WI38 (cell line): ENCODE measurements around the gene PLEKHA5.

Experiments used
- H3K4me3 ChIP-seq: 2 replicates; pipeline ENCODE4 v1.5.1; 2011; ENCODE audit warnings: low read depth, mild to moderate bottlenecking, control low read depth, low read length
- CTCF ChIP-seq: IDR thresholded peaks from 2 replicates; pipeline ENCODE4 v1.5.1; 2012; ENCODE audit warnings: low read depth, mild to moderate bottlenecking, control low read depth, low read length

The PLEKHA5 gene

GRCh38 chr12:19288603-19289244 lies 159.2 kb downstream of the PLEKHA5 start:
- peak; percentile 19; the same call in 1 of the 2 replicates for TF ChIP-seq CTCF
- H3K4me3 ChIP-seq, result no peak overlapping the region

GRCh38 chr12:19298836-19299605 lies 169.5 kb downstream of the PLEKHA5 start:
- TF ChIP-seq CTCF, result no peak
- H3K4me3 ChIP-seq, result no peak overlapping the region

- no peak for TF ChIP-seq CTCF
- H3K4me3 ChIP-seq, result no peak overlapping the region
These were observed 170.2 kb downstream of the PLEKHA5 start for GRCh38 chr12:19299765-19300164.

- no peak for TF ChIP-seq CTCF
- no peak overlapping the region for H3K4me3 ChIP-seq
These were observed 171.7 kb downstream of the PLEKHA5 start for GRCh38 chr12:19301223-19301622.

GRCh38 chr12:19301688-19302087 lies 172.2 kb downstream of the PLEKHA5 start:
- H3K4me3 ChIP-seq, result no peak overlapping the region
- TF ChIP-seq CTCF, result no peak

- no peak for TF ChIP-seq CTCF
- no peak overlapping the region for H3K4me3 ChIP-seq
These were observed 172.6 kb downstream of the PLEKHA5 start for GRCh38 chr12:19302100-19302640.

- no peak overlapping the region for H3K4me3 ChIP-seq
- TF ChIP-seq CTCF, result no peak
These were observed 174.0 kb downstream of the PLEKHA5 start for GRCh38 chr12:19303496-19303895.
